ENCODE results near the gene GPC1.

Gene GPC1

DNA sequence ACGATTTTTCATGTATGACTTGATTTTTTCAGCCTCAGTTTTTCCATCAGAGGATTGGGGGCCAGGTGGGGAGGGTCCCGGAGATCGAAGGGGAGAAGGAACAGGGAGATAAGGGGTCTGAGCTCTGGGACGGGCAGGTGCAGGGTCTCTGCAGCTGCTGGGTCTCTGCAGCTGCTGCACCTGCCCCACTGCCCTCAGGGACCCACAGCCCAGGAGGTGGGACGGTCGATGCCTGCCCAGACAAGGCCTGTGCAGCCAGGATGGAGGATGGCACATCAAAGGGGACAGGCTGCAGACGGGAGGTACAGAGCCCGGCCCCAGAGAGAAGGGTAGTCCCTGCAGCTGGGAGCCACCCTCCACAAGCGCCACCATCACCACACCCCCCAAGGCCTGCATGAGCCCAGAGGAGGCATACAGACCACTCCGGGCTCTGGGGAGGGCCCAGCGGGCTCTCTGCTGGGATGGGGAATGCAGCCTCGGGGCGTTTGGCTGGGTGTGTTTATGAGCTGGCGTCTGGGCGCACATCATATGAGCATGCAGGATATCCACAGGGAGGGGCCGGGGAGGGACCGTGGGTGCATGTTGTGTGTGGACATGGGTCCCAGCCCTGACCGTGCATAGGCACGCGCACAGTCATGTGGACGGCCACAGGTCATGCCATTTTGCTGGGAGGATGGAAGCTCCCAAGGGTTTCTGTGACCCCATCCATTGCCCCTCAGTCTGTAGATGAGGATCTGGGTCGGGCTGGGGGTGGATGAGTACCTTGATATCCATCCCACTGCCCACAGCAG is 34.9 kb upstream of the GPC1 start:
- Histone ChIP-seq H3K4me3 (ENCODE audit: low read depth, low read length) (no peak overlapping the region), H3K36me3 (replicated peaks) (no peaks in the 10 kb centered on the region), H3K27me3 (replicated peaks) (no peaks in the 10 kb centered on the region), H3K27ac (no peak overlapping the region)
- no peak for DNase-seq
- no peak for TF ChIP-seq CTCF (IDR thresholded peaks at IDR 0.05; ENCODE audit: low read depth, low read length, missing control alignments)
- in situ Hi-C loops (cut with HindIII; ENCODE audit: low pct_ligation_motif_present, low sequenced_read_pairs): no loop called here

DNA sequence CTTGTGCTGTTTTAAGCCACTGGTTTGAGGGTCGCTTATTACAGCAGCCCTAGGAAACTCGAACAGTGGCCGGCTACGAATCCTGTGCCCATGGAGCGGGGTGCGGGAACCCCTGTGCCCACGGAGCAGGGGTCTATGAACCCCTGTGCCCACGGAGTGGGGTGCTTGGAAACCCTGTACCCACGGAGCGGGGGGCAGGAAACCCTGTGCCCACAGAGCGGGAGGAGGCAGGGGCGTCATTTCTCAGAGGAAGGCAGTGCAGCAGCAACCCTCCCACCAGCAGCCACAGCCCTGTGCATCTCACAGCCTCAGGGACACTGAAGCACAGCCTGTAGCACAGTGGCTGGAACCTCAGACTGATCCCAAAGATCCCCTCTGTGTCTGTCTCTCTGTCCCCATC is 34.2 kb upstream of the GPC1 start:
- in situ Hi-C loops (cut with HindIII; ENCODE audit: low pct_ligation_motif_present, low sequenced_read_pairs): no loop called here
- no peak for TF ChIP-seq CTCF (IDR thresholded peaks at IDR 0.05; ENCODE audit: low read depth, low read length, missing control alignments)
- Histone ChIP-seq H3K27ac (no peak overlapping the region), H3K4me3 (ENCODE audit: low read depth, low read length) (no peak overlapping the region), H3K27me3 (replicated peaks) (no peaks in the 10 kb centered on the region), H3K36me3 (replicated peaks) (no peaks in the 10 kb centered on the region)
- DNase-seq: no peak

GRCh38 chr2:240401781-240402551 is 33.5 kb upstream of the GPC1 start:
- no peak for TF ChIP-seq CTCF (IDR thresholded peaks at IDR 0.05; ENCODE audit: low read depth, low read length, missing control alignments)
- H3K27me3 ChIP-seq (replicated peaks): no peaks in the 10 kb centered on the region
- no peak overlapping the region for H3K27ac ChIP-seq
- no peak for DNase-seq
- H3K4me3 ChIP-seq (ENCODE audit: low read depth, low read length): no peak overlapping the region
- in situ Hi-C loops (cut with HindIII; ENCODE audit: low pct_ligation_motif_present, low sequenced_read_pairs): no loop called here
- H3K36me3 ChIP-seq (replicated peaks): no peaks in the 10 kb centered on the region

DNA sequence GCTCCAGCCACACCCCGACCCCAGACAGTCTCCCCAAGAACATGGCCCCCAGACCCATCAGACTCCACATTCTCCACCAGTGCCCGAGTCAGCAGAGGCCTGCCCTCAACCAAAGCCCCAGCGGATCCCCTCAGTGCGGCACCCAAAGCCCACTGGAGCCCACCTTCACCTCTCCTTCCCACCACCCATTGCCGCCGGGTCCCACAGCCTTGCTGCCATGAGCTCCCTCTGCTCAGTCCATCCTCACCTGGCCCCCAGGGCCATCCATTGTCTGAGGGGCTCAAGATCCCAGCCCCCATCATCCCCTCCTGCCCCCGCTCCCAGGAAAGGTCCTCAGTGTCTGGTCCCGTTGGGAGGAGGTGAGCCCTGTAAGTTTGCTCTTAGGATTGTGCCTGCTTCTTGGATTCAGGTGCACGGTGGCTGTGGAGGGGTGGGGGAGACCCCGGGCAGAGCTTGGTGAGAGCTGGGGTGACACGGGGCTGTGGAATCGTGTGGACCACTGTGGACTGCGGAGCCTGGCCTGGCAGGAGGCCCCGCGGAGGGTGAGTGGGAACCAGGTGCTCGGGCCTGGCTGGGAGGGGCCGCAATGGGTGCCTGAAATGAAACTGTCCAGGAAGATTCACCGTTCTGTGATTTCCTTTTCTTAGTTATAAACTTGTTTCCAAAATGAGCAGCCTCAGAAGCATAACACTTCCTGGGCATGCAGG is 32.7 kb upstream of the GPC1 start:
- H3K36me3 ChIP-seq (replicated peaks): no peaks in the 10 kb centered on the region
- H3K27me3 ChIP-seq (replicated peaks): no peaks in the 10 kb centered on the region
- DNase-seq: no peak
- H3K4me3 ChIP-seq (ENCODE audit: low read depth, low read length): no peak overlapping the region
- in situ Hi-C loops (cut with HindIII; ENCODE audit: low pct_ligation_motif_present, low sequenced_read_pairs): no loop called here
- TF ChIP-seq CTCF (IDR thresholded peaks at IDR 0.05; ENCODE audit: low read depth, low read length, missing control alignments): no peak
- H3K27ac ChIP-seq: no peak overlapping the region

- TF ChIP-seq CTCF (IDR thresholded peaks at IDR 0.05; ENCODE audit: low read depth, low read length, missing control alignments): no peak
- H3K27me3 ChIP-seq (replicated peaks): no peaks in the 10 kb centered on the region
- H3K36me3 ChIP-seq (replicated peaks): no peaks in the 10 kb centered on the region
- no peak for DNase-seq
- no peak overlapping the region for H3K27ac ChIP-seq
- in situ Hi-C loops (cut with HindIII; ENCODE audit: low pct_ligation_motif_present, low sequenced_read_pairs): no loop called here
- no peak overlapping the region for H3K4me3 ChIP-seq (ENCODE audit: low read depth, low read length)
Observed at GRCh38 chr2:240403396-240404104, 31.9 kb upstream of the GPC1 start.

All from brain microvascular endothelial cell (primary cell).